ENCODE measurements around the gene CAB39. TPM values are rescaled to one million over a fixed set of nuclear protein-coding genes. Genes with fewer than 3 reads are reported as not detected.
"Not testable (repeated sequence)": the region's sequence is repeated elsewhere in the genome, so short reads cannot be mapped to it uniquely, and the experiment has no call there.

The CAB39 gene
- total RNA-seq, 4 donors from 2014 or later: 47.6 to 80.3 (median 71.8) TPM

GRCh38 chr2:230696670-230697069, 16.0 kb upstream of the CAB39 start:
- DNase-seq: no peak
- no peak for TF ChIP-seq POLR2A (IDR thresholded peaks at IDR 0.05)
- no peak for TF ChIP-seq CTCF (IDR thresholded peaks at IDR 0.05)

GRCh38 chr2:230697676-230698075, 15.0 kb upstream of the CAB39 start:
- no peak for DNase-seq
- Histone ChIP-seq H3K4me1 (peaks cover 0 to 5% (median 0%) of the 10 kb centered on the region in 3 donors), H3K9me3 (no peaks in the 10 kb centered on the region), H3K36me3 (no peaks in the 10 kb centered on the region), H3K27ac (no peak overlapping the region), H3K4me3 (no peak overlapping the region), H3K27me3 (no peaks in the 10 kb centered on the region)
- WGBS, 2 donors: 85 to 89% methylated on average over 4 of the region's 4 CpGs
- TF ChIP-seq POLR2A (IDR thresholded peaks at IDR 0.05) (no peak), CTCF (IDR thresholded peaks at IDR 0.05) (no peak)
- intact Hi-C loops (cut with DNase I): no loop called here

More at GRCh38 chr2:230696670-230697069, 16.0 kb upstream of the CAB39 start:
- H3K4me3 ChIP-seq: no peak overlapping the region
- no peaks in the 10 kb centered on the region for H3K36me3 ChIP-seq
- peaks cover 0 to 5% (median 0%) of the 10 kb centered on the region in 3 donors for H3K4me1 ChIP-seq
- no peak overlapping the region for H3K27ac ChIP-seq
- intact Hi-C loops (cut with DNase I): no loop called here
- no peaks in the 10 kb centered on the region for H3K27me3 ChIP-seq
- H3K9me3 ChIP-seq: no peaks in the 10 kb centered on the region

GRCh38 chr2:230698753-230699152, 13.9 kb upstream of the CAB39 start:
- H3K9me3 ChIP-seq; DNase-seq; H3K27ac ChIP-seq; H3K27me3 ChIP-seq; H3K36me3 ChIP-seq; intact Hi-C loops (cut with DNase I); H3K4me1 ChIP-seq; H3K4me3 ChIP-seq: not testable (repeated sequence)
- WGBS, 2 donors: 71 to 80% methylated on average over 3 of the region's 3 CpGs

- TF ChIP-seq CTCF (IDR thresholded peaks at IDR 0.05): no peak
- TF ChIP-seq POLR2A (IDR thresholded peaks at IDR 0.05): no peak
- DNase-seq: no peak
- intact Hi-C loops (cut with DNase I): no loop called here
- H3K4me3 ChIP-seq: no peak overlapping the region
- H3K27ac ChIP-seq: no peak overlapping the region
- H3K4me1 ChIP-seq: no peaks in the 10 kb centered on the region
- H3K27me3 ChIP-seq: no peaks in the 10 kb centered on the region
- H3K36me3 ChIP-seq: no peaks in the 10 kb centered on the region
- no peaks in the 10 kb centered on the region for H3K9me3 ChIP-seq
Observed at GRCh38 chr2:230700447-230700846, 12.2 kb upstream of the CAB39 start.

GRCh38 chr2:230701308-230701707, 11.3 kb upstream of the CAB39 start:
- H3K27me3 ChIP-seq: no peaks in the 10 kb centered on the region
- no peaks in the 10 kb centered on the region for H3K9me3 ChIP-seq
- DNase-seq: no peak
- H3K4me1 ChIP-seq: no peaks in the 10 kb centered on the region
- WGBS, 2 donors: 84 to 92% methylated on average over 3 of the region's 3 CpGs
- TF ChIP-seq POLR2A (IDR thresholded peaks at IDR 0.05): no peak
- TF ChIP-seq CTCF (IDR thresholded peaks at IDR 0.05): no peak
- H3K4me3 ChIP-seq: no peak overlapping the region
- no peak overlapping the region for H3K27ac ChIP-seq
- intact Hi-C loops (cut with DNase I): no loop called here
- H3K36me3 ChIP-seq: no peaks in the 10 kb centered on the region

GRCh38 chr2:230702457-230702856, 10.2 kb upstream of the CAB39 start:
- H3K4me1 ChIP-seq; DNase-seq; intact Hi-C loops (cut with DNase I); H3K36me3 ChIP-seq; H3K4me3 ChIP-seq; H3K27ac ChIP-seq; H3K9me3 ChIP-seq; H3K27me3 ChIP-seq: not testable (repeated sequence)
- 84 to 98% methylated on average over 4 of the region's 4 CpGs for WGBS, 2 donors
